GM13976 (cell line): ENCODE data around the gene ITPRIP.

Source experiments
- DNase-seq: peaks from one replicate; pipeline ENCODE4 v3.0.0; 2012; ENCODE audit warnings: low spot score
- CTCF ChIP-seq: IDR thresholded peaks from 2 replicates; pipeline ENCODE4 v1.5.1; 2012; ENCODE audit warnings: borderline replicate concordance, mild to moderate bottlenecking; ENCODE audit not compliant: insufficient read depth; ENCODE audit errors: extremely low read depth, missing control alignments, control extremely low read depth
- in situ Hi-C: fragments of 300-500 bp; cut with MboI; formaldehyde crosslinking; loops from one replicate; pipeline ENCODE4 v1.12.0; 2022; ENCODE audit warnings: low sequenced_read_pairs, mixed read lengths, inconsistent platforms; ENCODE audit not compliant: unreplicated experiment

Gene ITPRIP

GRCh38 chr10:104337985-104338735 is at the start of gene ITPRIP:
Gene ITPRIP (minus strand): TSS chr10:104338465. CDS start chr10:104316051, 22,414 bp downstream.
- in situ Hi-C loops, result no loop called here
- TF ChIP-seq CTCF, result peak; percentile 17
- DNase-seq, result peak; percentile 80

GRCh38 chr10:104387130-104387888 is 49.0 kb upstream of the ITPRIP start:
- in situ Hi-C loops, result no loop called here
- TF ChIP-seq CTCF, result no peak
- no peak for DNase-seq

DNA sequence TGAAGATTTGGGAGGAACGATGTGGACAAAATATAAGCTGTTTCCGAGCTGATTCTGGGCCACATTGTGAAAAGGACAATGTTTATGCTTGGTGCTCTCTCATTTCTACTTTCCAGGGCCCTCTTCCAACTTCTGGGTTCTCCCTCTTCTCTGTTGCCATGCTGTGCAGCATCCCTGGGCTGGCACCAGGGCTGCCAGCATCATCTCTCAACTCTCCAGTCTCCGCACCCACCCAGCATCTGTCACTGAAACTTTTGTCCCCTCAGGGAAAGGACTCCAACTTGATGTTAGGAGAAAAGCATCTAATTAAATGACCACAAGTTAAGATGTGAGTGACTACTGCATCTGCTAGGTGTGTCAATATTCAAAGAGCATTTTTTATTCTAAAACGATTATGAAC is 42.1 kb upstream of the ITPRIP start:
- no peak for DNase-seq
- in situ Hi-C loops, result no loop called here
- TF ChIP-seq CTCF, result no peak

DNA sequence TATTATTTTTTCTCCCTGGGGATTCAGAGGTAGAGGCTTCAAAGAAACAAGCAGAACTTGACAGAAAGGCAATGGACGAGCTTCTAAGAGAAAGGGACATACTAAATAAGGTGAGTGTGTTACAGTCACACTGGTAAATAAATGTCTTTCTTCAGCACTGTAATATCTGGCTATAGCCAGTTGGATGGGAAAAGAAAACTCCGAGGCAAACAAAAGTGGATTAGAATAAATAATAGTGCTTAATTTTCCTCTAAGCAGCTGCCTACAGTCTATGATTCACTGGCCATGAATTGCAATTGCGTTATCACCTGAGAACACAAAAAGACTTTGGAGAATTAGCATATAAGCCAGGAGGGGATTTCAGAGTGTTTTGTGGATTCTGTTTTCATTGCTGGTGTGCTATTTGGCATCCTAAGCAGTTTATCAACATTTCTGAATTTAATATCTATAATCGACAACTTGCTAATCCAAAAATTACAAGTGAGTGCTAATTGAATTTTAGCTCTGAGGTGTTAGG is 38.6 kb upstream of the ITPRIP start:
- in situ Hi-C loops, result no loop called here
- TF ChIP-seq CTCF, result no peak
- no peak for DNase-seq

DNA sequence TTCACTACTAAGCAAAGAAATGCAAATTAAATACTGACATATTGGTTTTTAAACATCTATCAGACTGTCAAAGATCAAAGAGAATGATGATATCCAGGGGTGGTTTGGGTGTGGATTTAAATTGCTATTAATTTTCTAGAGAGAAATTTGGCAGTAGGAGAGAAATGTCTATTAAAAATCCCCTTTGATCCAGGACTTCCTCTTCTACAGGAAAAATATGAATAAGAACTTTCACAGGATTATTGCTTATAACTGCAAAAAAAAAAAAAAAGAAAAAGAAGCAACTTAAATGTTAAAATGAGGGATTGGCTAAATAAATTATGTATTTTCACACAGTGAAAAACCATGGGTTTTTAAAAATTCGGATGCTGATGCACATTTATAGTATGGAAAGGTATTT is 36.3 kb upstream of the ITPRIP start:
- no peak for TF ChIP-seq CTCF
- no peak for DNase-seq
- in situ Hi-C loops, result no loop called here

- in situ Hi-C loops, result no loop called here
- no peak for DNase-seq
- TF ChIP-seq CTCF, result no peak
Measured at GRCh38 chr10:104371753-104372152, 33.5 kb upstream of the ITPRIP start.
